RPMI8226 (cell line): ENCODE measurements around the gene ENO3.
A peak's percentile ranks its signal among the peaks of the same experiment; 100 is the strongest.
"Not testable (repeated sequence)": the region's sequence is repeated elsewhere in the genome, so short reads cannot be mapped to it uniquely, and the experiment has no call there.

ENCODE experiments used
- DNase-seq: peaks from one replicate; pipeline ENCODE4 v3.0.0-alpha.2; 2015

ENO3 gene

GRCh38 chr17:4950746-4951204 lies at the start of gene ENO3:
TSS of gene ENO3 (plus strand) at chr17:4951119. CDS start at chr17:4951830, 711 bp downstream.
- peak; percentile 75 for DNase-seq

GRCh38 chr17:4901648-4902344 lies 49.1 kb upstream of the ENO3 start:
- DNase-seq = no peak

- DNase-seq = no peak
These were observed 48.4 kb upstream of the ENO3 start for GRCh38 chr17:4902540-4902939.

GRCh38 chr17:4903051-4903818 lies 47.7 kb upstream of the ENO3 start, which contains the start of gene CHRNE:
TSS of gene CHRNE (minus strand) at chr17:4903098. CDS start at chr17:4903063, 35 bp downstream.
- peak; percentile 89 for DNase-seq

- not testable (repeated sequence) for DNase-seq
These were observed 44.3 kb upstream of the ENO3 start for GRCh38 chr17:4906642-4907041.

GRCh38 chr17:4908301-4908700 lies 42.6 kb upstream of the ENO3 start:
- no peak for DNase-seq

GRCh38 chr17:4908711-4909496 lies 42.0 kb upstream of the ENO3 start:
- peak; percentile 88 for DNase-seq

- DNase-seq = no peak
These were observed 36.9 kb upstream of the ENO3 start for GRCh38 chr17:4913994-4914393.

- DNase-seq = not testable (repeated sequence)
These were observed 36.4 kb upstream of the ENO3 start for GRCh38 chr17:4914551-4914950.

- no peak for DNase-seq
These were observed 31.3 kb upstream of the ENO3 start for GRCh38 chr17:4919511-4920047.

- DNase-seq = no peak
These were observed 30.4 kb upstream of the ENO3 start for GRCh38 chr17:4920351-4921048.

- DNase-seq = no peak
These were observed 29.6 kb upstream of the ENO3 start for GRCh38 chr17:4921320-4921719.

GRCh38 chr17:4926577-4927335 lies 24.2 kb upstream of the ENO3 start:
- not testable (repeated sequence) for DNase-seq

GRCh38 chr17:4928881-4929280 lies 22.0 kb upstream of the ENO3 start:
- DNase-seq = no peak

- no peak for DNase-seq
These were observed 19.0 kb upstream of the ENO3 start, which contains the start of gene GP1BA for GRCh38 chr17:4931963-4932362. TSS of gene GP1BA (plus strand) at chr17:4932277. CDS start at chr17:4932605, 328 bp downstream.

GRCh38 chr17:4932756-4933155 lies 18.2 kb upstream of the ENO3 start:
- no peak for DNase-seq

GRCh38 chr17:4933646-4934045 lies 17.3 kb upstream of the ENO3 start:
- no peak for DNase-seq

- peak; percentile 92 for DNase-seq
These were observed 16.5 kb upstream of the ENO3 start for GRCh38 chr17:4934173-4934979.

- DNase-seq = no peak
These were observed 15.3 kb upstream of the ENO3 start for GRCh38 chr17:4935650-4936049.

GRCh38 chr17:4936436-4936835 lies 14.5 kb upstream of the ENO3 start:
- DNase-seq = no peak

- no peak for DNase-seq
These were observed 13.4 kb upstream of the ENO3 start for GRCh38 chr17:4937553-4937952.
